ENCODE data around the gene ATRNL1. TPM values are rescaled to one million over a fixed set of nuclear protein-coding genes. Genes with fewer than 3 reads are reported as not detected.

The ATRNL1 gene
- total RNA-seq, 1 donor from 2014 or later, result 15.5 TPM

- no peaks in the 10 kb centered on the region for H3K9me3 ChIP-seq
- H3K27ac ChIP-seq, result no peak overlapping the region
- DNase-seq (ENCODE audit: extremely low spot score in 2 of 2), result no peak
- intact Hi-C loops (cut with DNase I), result loop anchor here (5.0 kb wide), 1 partner anchor 491 kb away; no protein-coding TSS in a partner anchor
- TF ChIP-seq POLR2A (IDR thresholded peaks at IDR 0.05) (no peak), POLR2AphosphoS5 (IDR thresholded peaks at IDR 0.05; ENCODE audit: insufficient read depth in 1 of 2, low read depth in 1 of 2) (no peak), CTCF (IDR thresholded peaks at IDR 0.05) (no peak)
- H3K36me3 ChIP-seq, result no peaks in the 10 kb centered on the region
- H3K27me3 ChIP-seq, result no peaks in the 10 kb centered on the region
- H3K4me1 ChIP-seq, result no peaks in the 10 kb centered on the region
- H3K4me3 ChIP-seq, result no peak overlapping the region
These were observed 702.8 kb downstream of the ATRNL1 start for GRCh38 chr10:115795964-115796363.

DNA sequence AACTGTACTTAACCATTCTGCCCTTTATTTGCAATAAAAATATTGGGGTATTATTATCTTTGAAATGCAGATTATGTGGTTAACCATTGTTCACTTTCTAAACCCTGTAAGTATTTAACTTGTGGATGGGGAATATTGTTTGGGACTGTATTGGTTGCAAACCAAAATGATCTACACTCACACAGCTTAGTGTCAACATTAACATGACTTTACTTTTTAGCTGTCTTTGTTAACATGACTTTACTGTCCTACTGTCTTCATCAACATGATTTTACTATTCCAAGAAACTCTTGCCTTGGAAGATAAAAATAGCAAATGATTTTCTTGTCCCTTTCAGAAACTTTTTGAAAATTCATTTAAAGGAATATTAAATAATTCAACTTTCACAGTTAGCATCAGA lies 708.3 kb downstream of the ATRNL1 start:
- Histone ChIP-seq H3K4me1 (no peaks in the 10 kb centered on the region), H3K27me3 (no peaks in the 10 kb centered on the region), H3K36me3 (no peaks in the 10 kb centered on the region), H3K4me3 (no peak overlapping the region), H3K9me3 (no peaks in the 10 kb centered on the region), H3K27ac (no peak overlapping the region)
- intact Hi-C loops (cut with DNase I), result no loop called here
- TF ChIP-seq CTCF (IDR thresholded peaks at IDR 0.05) (no peak), POLR2AphosphoS5 (IDR thresholded peaks at IDR 0.05; ENCODE audit: insufficient read depth in 1 of 2, low read depth in 1 of 2) (no peak), POLR2A (IDR thresholded peaks at IDR 0.05) (no peak)
- DNase-seq (ENCODE audit: extremely low spot score in 2 of 2), result no peak

GRCh38 chr10:115801992-115802391 lies 708.8 kb downstream of the ATRNL1 start:
- TF ChIP-seq POLR2AphosphoS5 (IDR thresholded peaks at IDR 0.05; ENCODE audit: insufficient read depth in 1 of 2, low read depth in 1 of 2), result no peak
- TF ChIP-seq CTCF (IDR thresholded peaks at IDR 0.05), result no peak
- TF ChIP-seq POLR2A (IDR thresholded peaks at IDR 0.05), result no peak
- Histone ChIP-seq H3K4me3 (no peak overlapping the region), H3K27ac (no peak overlapping the region), H3K4me1 (no peaks in the 10 kb centered on the region), H3K9me3 (no peaks in the 10 kb centered on the region), H3K27me3 (no peaks in the 10 kb centered on the region), H3K36me3 (no peaks in the 10 kb centered on the region)
- intact Hi-C loops (cut with DNase I), result no loop called here
- DNase-seq (ENCODE audit: extremely low spot score in 2 of 2), result no peak

- H3K4me3 ChIP-seq, result no peak overlapping the region
- no peaks in the 10 kb centered on the region for H3K27me3 ChIP-seq
- H3K4me1 ChIP-seq, result no peaks in the 10 kb centered on the region
- no peak for DNase-seq (ENCODE audit: extremely low spot score in 2 of 2)
- no peaks in the 10 kb centered on the region for H3K36me3 ChIP-seq
- TF ChIP-seq POLR2AphosphoS5 (IDR thresholded peaks at IDR 0.05; ENCODE audit: insufficient read depth in 1 of 2, low read depth in 1 of 2) (no peak), POLR2A (IDR thresholded peaks at IDR 0.05) (no peak), CTCF (IDR thresholded peaks at IDR 0.05) (no peak)
- intact Hi-C loops (cut with DNase I), result no loop called here
- no peaks in the 10 kb centered on the region for H3K9me3 ChIP-seq
- H3K27ac ChIP-seq, result no peak overlapping the region
These were observed 709.7 kb downstream of the ATRNL1 start for GRCh38 chr10:115802911-115803310.

DNA sequence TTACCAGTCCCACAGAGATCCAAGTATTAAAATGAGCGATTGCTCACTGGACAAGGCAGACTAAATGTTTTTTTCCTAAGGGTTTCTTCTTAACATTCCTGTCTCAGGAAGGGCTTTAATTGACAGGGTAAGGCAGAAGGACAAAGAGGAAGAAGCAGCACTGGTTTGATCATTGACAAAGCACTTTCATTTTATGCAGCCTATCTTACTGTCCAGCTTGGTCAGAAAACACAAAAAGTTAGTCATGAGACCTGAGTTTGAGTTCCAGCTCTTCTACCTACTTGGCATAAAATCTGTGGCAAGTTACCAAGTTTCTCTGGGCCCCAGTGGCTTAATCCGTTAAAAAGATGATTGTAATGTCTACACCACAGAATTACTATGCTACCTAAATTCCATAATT lies 721.4 kb downstream of the ATRNL1 start:
- intact Hi-C loops (cut with DNase I), result no loop called here
- Histone ChIP-seq H3K36me3 (no peaks in the 10 kb centered on the region), H3K9me3 (no peaks in the 10 kb centered on the region), H3K27ac (no peak overlapping the region), H3K4me1 (peaks cover 4% of the 10 kb centered on the region), H3K4me3 (no peak overlapping the region), H3K27me3 (no peaks in the 10 kb centered on the region)
- no peak for DNase-seq (ENCODE audit: extremely low spot score in 2 of 2)
- TF ChIP-seq CTCF (IDR thresholded peaks at IDR 0.05) (no peak), POLR2A (IDR thresholded peaks at IDR 0.05) (no peak), POLR2AphosphoS5 (IDR thresholded peaks at IDR 0.05; ENCODE audit: insufficient read depth in 1 of 2, low read depth in 1 of 2) (no peak)
